Thyroid gland (tissue), 4 donors: Measurements from ENCODE around the gene AFG3L2.

Experiments
- POLR2A ChIP-seq, 2 donors: fragments of 450-650 bp; IDR thresholded peaks; one replicate each; pipeline ENCODE4 v1.6.1; 2017; ENCODE audit warnings: antibody characterized with exemption in 2 of 2, mild to moderate bottlenecking in 2 of 2, moderate library complexity in 1 of 2
- TF ChIP-seq, protein P1 (sequence below), 6 experiments: fragments of 200-600 bp in 3 of 6; fragments of 450-650 bp in 3 of 6; sonication (generic) in 3 of 6; IDR thresholded peaks; one replicate each; pipeline ENCODE4 v1.5.1; 2016 to 2019; ENCODE audit warnings: antibody characterized with exemption in 6 of 6, mild to moderate bottlenecking in 2 of 6, inconsistent platforms in 1 of 6, moderate library complexity in 1 of 6

DNA sequence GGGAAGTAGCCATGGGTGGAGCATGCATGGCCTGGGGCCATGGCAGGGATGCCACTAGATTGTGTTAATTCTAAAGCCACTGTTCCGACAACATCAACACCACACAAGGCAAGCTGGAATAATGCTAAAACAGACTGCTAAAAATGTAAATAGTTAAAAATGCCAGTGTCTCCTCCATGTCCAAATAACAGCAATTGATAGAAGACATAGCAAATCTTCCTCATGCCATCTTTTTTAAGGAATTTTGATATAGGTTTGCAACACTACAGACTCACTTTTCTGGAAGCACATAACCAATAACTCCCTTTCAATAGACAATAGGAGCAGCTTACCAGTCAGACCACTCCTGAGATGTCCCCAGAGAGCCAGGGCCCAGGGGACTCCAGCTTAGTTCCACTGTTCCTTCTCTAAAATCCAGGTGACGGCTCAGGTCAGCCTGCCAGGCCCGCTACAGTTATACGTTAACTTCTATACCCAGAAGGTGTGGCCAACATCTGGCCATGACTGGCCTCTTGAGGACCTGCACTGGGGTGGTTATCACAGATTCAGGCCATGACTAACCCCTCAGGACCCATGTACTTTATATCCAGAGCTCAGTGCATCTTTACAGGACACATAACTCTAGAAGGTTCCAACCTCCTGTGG lies 48.7 kb downstream of the AFG3L2 start:
- TF ChIP-seq, protein P1, sequence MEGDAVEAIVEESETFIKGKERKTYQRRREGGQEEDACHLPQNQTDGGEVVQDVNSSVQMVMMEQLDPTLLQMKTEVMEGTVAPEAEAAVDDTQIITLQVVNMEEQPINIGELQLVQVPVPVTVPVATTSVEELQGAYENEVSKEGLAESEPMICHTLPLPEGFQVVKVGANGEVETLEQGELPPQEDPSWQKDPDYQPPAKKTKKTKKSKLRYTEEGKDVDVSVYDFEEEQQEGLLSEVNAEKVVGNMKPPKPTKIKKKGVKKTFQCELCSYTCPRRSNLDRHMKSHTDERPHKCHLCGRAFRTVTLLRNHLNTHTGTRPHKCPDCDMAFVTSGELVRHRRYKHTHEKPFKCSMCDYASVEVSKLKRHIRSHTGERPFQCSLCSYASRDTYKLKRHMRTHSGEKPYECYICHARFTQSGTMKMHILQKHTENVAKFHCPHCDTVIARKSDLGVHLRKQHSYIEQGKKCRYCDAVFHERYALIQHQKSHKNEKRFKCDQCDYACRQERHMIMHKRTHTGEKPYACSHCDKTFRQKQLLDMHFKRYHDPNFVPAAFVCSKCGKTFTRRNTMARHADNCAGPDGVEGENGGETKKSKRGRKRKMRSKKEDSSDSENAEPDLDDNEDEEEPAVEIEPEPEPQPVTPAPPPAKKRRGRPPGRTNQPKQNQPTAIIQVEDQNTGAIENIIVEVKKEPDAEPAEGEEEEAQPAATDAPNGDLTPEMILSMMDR (IDR thresholded peaks at IDR 0.05), result no peak
- no peak for TF ChIP-seq POLR2A (IDR thresholded peaks at IDR 0.05)
